Measurements from ENCODE around the gene HAUS2. TPM values are rescaled to one million over a fixed set of nuclear protein-coding genes. Genes with fewer than 3 reads are reported as not detected.

HAUS2 gene
- total and polyA plus RNA-seq, 2 of the 4 experiments (the other 2 are of a cell fraction), result 18.4 to 22.4 TPM

- Histone ChIP-seq H4K20me1 (ENCODE audit: insufficient read depth, low read length) (no peaks in the 10 kb centered on the region), H3K4me2 (ENCODE audit: low read depth, low read length) (no peak overlapping the region), H3K9me1 (ENCODE audit: insufficient read depth, low read length) (peaks cover 7% of the 10 kb centered on the region), H3K27me3 (ENCODE audit: control insufficient read depth, insufficient read depth, low read length) (no peaks in the 10 kb centered on the region), H3K23ac (ENCODE audit: low read depth, low read length) (no peak overlapping the region), H3K9me3 (ENCODE audit: control insufficient read depth, insufficient read depth, low read length) (no peaks in the 10 kb centered on the region), H2AK5ac (ENCODE audit: low read depth, low read length) (no peak overlapping the region), H4K91ac (ENCODE audit: insufficient read depth, low read depth, low read length) (no peak overlapping the region), H2BK5ac (ENCODE audit: low read depth, low read length, poor library complexity, severe bottlenecking) (no peak overlapping the region), H3K79me1 (ENCODE audit: low read depth in 1 of 2, low read length in 2 of 2) (peaks cover 4 to 13% of the 10 kb centered on the region in 2 experiments; a peak in 2 of 4 replicates), H3K36me3 (ENCODE audit: control insufficient read depth, insufficient read depth, low read length) (no peaks in the 10 kb centered on the region), H4K5ac (ENCODE audit: low read depth, low read length) (no peak overlapping the region), H4K8ac (ENCODE audit: low read depth in 2 of 2, low read length in 2 of 2) (no peak overlapping the region), H3K4ac (ENCODE audit: low read depth, low read length) (no peak overlapping the region), H3K56ac (ENCODE audit: extremely low read depth, insufficient read depth, low read length) (no peak overlapping the region), H3K27ac (ENCODE audit: insufficient read depth, low read length) (no peak overlapping the region), H2BK15ac (ENCODE audit: low read depth, low read length) (no peak overlapping the region), H2BK120ac (ENCODE audit: low read depth, low read length) (no peak overlapping the region), H3K14ac (replicated peaks; ENCODE audit: low read depth, low read length) (no peak overlapping the region), H3K4me1 (ENCODE audit: control insufficient read depth, insufficient read depth, low read length) (no peaks in the 10 kb centered on the region), H2BK20ac (ENCODE audit: low read depth, low read length) (no peak overlapping the region), H3K9ac (ENCODE audit: low read depth, low read length) (no peak overlapping the region), H3K4me3 (ENCODE audit: insufficient read depth, low read depth, low read length) (no peak overlapping the region), H2AK9ac (replicated peaks; ENCODE audit: low read depth, low read length, poor library complexity) (no peak overlapping the region), H3K18ac (ENCODE audit: low read depth, low read length) (no peak overlapping the region), H2AFZ (replicated peaks; ENCODE audit: low read length, poor library complexity) (no peak overlapping the region)
- no peak for TF ChIP-seq MAZ (IDR thresholded peaks at IDR 0.05; ENCODE audit: borderline replicate concordance, low read depth, low read length)
- TF ChIP-seq RCOR1 (IDR thresholded peaks at IDR 0.05; ENCODE audit: insufficient replicate concordance, low read length), result no peak
- no peak for TF ChIP-seq FOS (IDR thresholded peaks at IDR 0.05; ENCODE audit: low read depth, low read length)
- no peak for TF ChIP-seq CEBPB (IDR thresholded peaks at IDR 0.05; ENCODE audit: low read depth, low read length)
- no peak for TF ChIP-seq CHD1 (IDR thresholded peaks at IDR 0.05; ENCODE audit: low read depth, low read length)
- no peak for TF ChIP-seq SMC3 (IDR thresholded peaks at IDR 0.05; ENCODE audit: low read depth, low read length)
- TF ChIP-seq ELK1 (IDR thresholded peaks at IDR 0.05; ENCODE audit: borderline replicate concordance, low read depth, low read length), result no peak
- no peak for TF ChIP-seq RFX5 (IDR thresholded peaks at IDR 0.05; ENCODE audit: low read depth, low read length)
- TF ChIP-seq MAFK (IDR thresholded peaks at IDR 0.05; ENCODE audit: low read depth, low read length), result no peak
- no peak for TF ChIP-seq BHLHE40 (IDR thresholded peaks at IDR 0.05; ENCODE audit: low read depth, low read length)
- no peak for TF ChIP-seq CTCF (conservative IDR thresholded peaks at IDR 0.05; ENCODE audit: low read depth, low read length)
- no peak for TF ChIP-seq MXI1 (IDR thresholded peaks at IDR 0.05; ENCODE audit: borderline replicate concordance, low read depth, low read length)
- no peak for TF ChIP-seq POLR2A (IDR thresholded peaks at IDR 0.05; ENCODE audit: low read depth, low read length)
- TF ChIP-seq USF2 (IDR thresholded peaks at IDR 0.05; ENCODE audit: low read depth, low read length), result no peak
- no peak for TF ChIP-seq NFE2L2 (IDR thresholded peaks at IDR 0.05; ENCODE audit: low read depth, low read length)
- in situ Hi-C loops (cut with MboI; ENCODE audit: low sequenced_read_pairs), result no loop called here
- DNase-seq (no peak), ATAC-seq (ENCODE audit: low read depth) (no peak)
- intact Hi-C loops (cut with micrococcal nuclease), result no loop called here
- ChIA-PET POLR2A (ENCODE audit: unreplicated experiment) (no interaction called here), CTCF (no interaction called here)
- dilution Hi-C loops (cut with HindIII; ENCODE audit: low sequenced_read_pairs, unreplicated experiment), result no loop called here
- no CpG with 5 or more reads among the region's 4 CpGs for WGBS, 2 experiments (ENCODE audit: extremely low coverage in 2 of 2, insufficient read length in 1 of 2)
- BruUV-seq (replicated peaks), result no TSS peak
Observed at GRCh38 chr15:42608110-42608531, 59.5 kb downstream of the HAUS2 start.

Measured in IMR-90 (cell line).